Astrocyte (in vitro differentiated cells and primary cell): ENCODE results near the gene SMIM33.

Experiments used
- CTCF ChIP-seq: IDR thresholded peaks from 2 replicates; pipeline ENCODE4 v1.5.1; 2011; ENCODE audit warnings: low read depth, mild to moderate bottlenecking, inconsistent platforms, low read length, moderate library complexity; ENCODE audit not compliant: insufficient read depth
- EZH2 ChIP-seq: IDR thresholded peaks from 2 replicates; pipeline ENCODE4 v1.6.1; 2012; ENCODE audit warnings: mild to moderate bottlenecking, low read length, inconsistent platforms; ENCODE audit not compliant: insufficient read depth

- TF ChIP-seq EZH2 (no peak), CTCF (no peak)
Measured at GRCh38 chr5:139501381-139501780, 30.6 kb downstream of the SMIM33 start.
